Measurements from ENCODE around the gene REV1. TPM values are rescaled to one million over a fixed set of nuclear protein-coding genes. Genes with fewer than 3 reads are reported as not detected.

REV1 gene
- total RNA-seq, 1 experiment from 2014 or later, result 34.3 TPM

GRCh38 chr2:99406137-99406536, 83.7 kb downstream of the REV1 start:
- BruUV-seq (replicated peaks), result no TSS peak
- TF ChIP-seq YY1 (IDR thresholded peaks at IDR 0.05; ENCODE audit: extremely low read depth, insufficient replicate concordance, low read depth, low read length) (no peak), REST (IDR thresholded peaks at IDR 0.05; ENCODE audit: low read depth) (no peak), ELF1 (IDR thresholded peaks at IDR 0.05; ENCODE audit: borderline replicate concordance, low read depth) (no peak), FOSL1 (IDR thresholded peaks at IDR 0.05; ENCODE audit: low read depth) (no peak), ZNF274 (IDR thresholded peaks at IDR 0.05; ENCODE audit: low read depth, low read length) (no peak), SRF (IDR thresholded peaks at IDR 0.05; ENCODE audit: low read depth) (no peak), EZH2 (IDR thresholded peaks at IDR 0.05) (no peak), CTCF (IDR thresholded peaks at IDR 0.05 in 2 of 3, conservative IDR thresholded peaks at IDR 0.05 in 1 of 3; ENCODE audit: borderline replicate concordance in 1 of 3, insufficient read depth in 1 of 3, low read depth in 2 of 3, low read length in 2 of 3) (no peak), SIN3A (IDR thresholded peaks at IDR 0.05; ENCODE audit: low read depth) (no peak), POLR2A (IDR thresholded peaks at IDR 0.05; ENCODE audit: borderline replicate concordance, extremely low read depth, insufficient read depth, insufficient read length) (no peak), RAD21 (IDR thresholded peaks at IDR 0.05; ENCODE audit: low read depth) (no peak), EZH2phosphoT487 (IDR thresholded peaks at IDR 0.05; ENCODE audit: borderline replicate concordance) (no peak), TCF7L2 (IDR thresholded peaks at IDR 0.05; ENCODE audit: borderline replicate concordance, extremely low read depth, insufficient read depth, insufficient read length) (no peak), ATF3 (IDR thresholded peaks at IDR 0.05) (no peak), SP1 (IDR thresholded peaks at IDR 0.05; ENCODE audit: low read depth) (no peak), JUND (IDR thresholded peaks at IDR 0.05) (no peak), POLR2AphosphoS5 (IDR thresholded peaks at IDR 0.05; ENCODE audit: low read depth, low read length) (no peak), ZBTB33 (IDR thresholded peaks at IDR 0.05; ENCODE audit: extremely low read depth, insufficient replicate concordance, low read length) (no peak)
- POLR2A ChIA-PET, result no interaction called here

More at GRCh38 chr2:99406137-99406536, 83.7 kb downstream of the REV1 start:
- no peak overlapping the region for H3K9ac ChIP-seq (ENCODE audit: low read length)
- ATAC-seq, result no peak
- ChIA-PET RAD21 (ENCODE audit: low non-redundant PET in 1 of 2, low total read pairs in 2 of 2, uncharacterized antibody in 2 of 2, unreplicated experiment in 2 of 2) (no interaction called here), CTCF (no interaction called here)
- no peaks in the 10 kb centered on the region for H3K27me3 ChIP-seq (ENCODE audit: insufficient read depth, low read length)
- H3K4me2 ChIP-seq (ENCODE audit: low read length), result no peak overlapping the region
- no peak overlapping the region for H3K27ac ChIP-seq (ENCODE audit: low read depth, low read length)
- no peaks in the 10 kb centered on the region for H4K20me1 ChIP-seq (ENCODE audit: insufficient read depth)
- intact Hi-C loops (cut with micrococcal nuclease), result no loop called here
- H3K4me1 ChIP-seq (ENCODE audit: control insufficient read depth in 1 of 2, insufficient read depth in 2 of 2, low read length in 2 of 2), result peaks cover 0 to 6% of the 10 kb centered on the region in 2 experiments; a peak in 1 of 4 replicates
- no peaks in the 10 kb centered on the region for H3K79me2 ChIP-seq (ENCODE audit: insufficient read depth, low read length)
- H3K9me3 ChIP-seq (ENCODE audit: control insufficient read depth in 1 of 2, insufficient read depth in 1 of 2, low read depth in 1 of 2, low read length in 2 of 2), result no peaks in the 10 kb centered on the region
- DNase-seq (ENCODE audit: low read depth, low spot score), result no peak
- no peak overlapping the region for H3K4me3 ChIP-seq (replicated peaks in 1 of 2; ENCODE audit: low read depth in 1 of 2, low read length in 2 of 2)
- peaks cover 21 to 44% of the 10 kb centered on the region in 2 experiments; a peak in 3 of 4 replicates for H3K36me3 ChIP-seq (ENCODE audit: control insufficient read depth in 1 of 2, insufficient read depth in 2 of 2, low read length in 2 of 2)
- H3K9me2 ChIP-seq (ENCODE audit: insufficient read depth), result no peaks in the 10 kb centered on the region
- no peak overlapping the region for H2AFZ ChIP-seq (ENCODE audit: low read depth, low read length, poor library complexity, severe bottlenecking)
